GM10248 (cell line): ENCODE measurements around the gene PKP1.

Source experiments
- CTCF ChIA-PET: fragments of 300-600 bp; sonication (Branson Sonifier 250); formaldehyde crosslinking; extraction: SDS; loops from one replicate; lab custom pipeline; 2021; ENCODE audit warnings: antibody characterized with exemption; lab: Yijun Ruan, JAX
- POLR2A ChIA-PET: fragments of 350-650 bp; sonication (Branson Sonifier 250); formaldehyde crosslinking; extraction: SDS; loops from one replicate; lab custom pipeline; 2020; ENCODE audit warnings: antibody characterized with exemption; lab: Yijun Ruan, JAX
- DNase-seq: peaks from one replicate; pipeline ENCODE4 v3.0.0; 2012; ENCODE audit errors: extremely low spot score
- TF ChIP-seq, protein P1 (sequence below): IDR thresholded peaks from 2 replicates; pipeline ENCODE4 v1.5.1; 2012; ENCODE audit warnings: mild to moderate bottlenecking, low read depth; ENCODE audit errors: extremely low read depth, missing control alignments, control extremely low read depth

Gene PKP1

DNA sequence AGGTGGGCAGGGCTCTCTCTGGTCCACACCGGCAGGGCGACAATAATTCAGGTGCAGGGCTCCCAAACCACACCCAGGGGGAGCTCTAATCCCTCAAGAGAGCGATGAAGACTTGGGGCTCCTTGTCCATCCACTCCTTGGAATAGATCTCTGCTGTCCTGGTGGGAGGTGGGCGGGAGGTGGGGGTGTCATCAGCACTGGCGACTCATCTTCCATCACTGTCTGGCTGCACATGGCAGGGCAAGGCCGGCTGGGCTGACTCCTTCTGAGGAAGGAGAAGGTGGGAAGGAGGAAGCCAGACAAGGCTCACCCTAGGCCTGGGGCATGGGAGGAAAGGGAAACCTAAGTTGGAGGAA is 64.9 kb downstream of the PKP1 start:
- peak; percentile 75 for DNase-seq
- CTCF ChIA-PET, result interaction anchor here (0.7 to 5.2 kb wide), 23 partner anchors 10 to 179 kb away, joined by 3 to 37 read pairs (median 4); no protein-coding TSS in a partner anchor
- POLR2A ChIA-PET, result no interaction called here
- TF ChIP-seq, protein P1, sequence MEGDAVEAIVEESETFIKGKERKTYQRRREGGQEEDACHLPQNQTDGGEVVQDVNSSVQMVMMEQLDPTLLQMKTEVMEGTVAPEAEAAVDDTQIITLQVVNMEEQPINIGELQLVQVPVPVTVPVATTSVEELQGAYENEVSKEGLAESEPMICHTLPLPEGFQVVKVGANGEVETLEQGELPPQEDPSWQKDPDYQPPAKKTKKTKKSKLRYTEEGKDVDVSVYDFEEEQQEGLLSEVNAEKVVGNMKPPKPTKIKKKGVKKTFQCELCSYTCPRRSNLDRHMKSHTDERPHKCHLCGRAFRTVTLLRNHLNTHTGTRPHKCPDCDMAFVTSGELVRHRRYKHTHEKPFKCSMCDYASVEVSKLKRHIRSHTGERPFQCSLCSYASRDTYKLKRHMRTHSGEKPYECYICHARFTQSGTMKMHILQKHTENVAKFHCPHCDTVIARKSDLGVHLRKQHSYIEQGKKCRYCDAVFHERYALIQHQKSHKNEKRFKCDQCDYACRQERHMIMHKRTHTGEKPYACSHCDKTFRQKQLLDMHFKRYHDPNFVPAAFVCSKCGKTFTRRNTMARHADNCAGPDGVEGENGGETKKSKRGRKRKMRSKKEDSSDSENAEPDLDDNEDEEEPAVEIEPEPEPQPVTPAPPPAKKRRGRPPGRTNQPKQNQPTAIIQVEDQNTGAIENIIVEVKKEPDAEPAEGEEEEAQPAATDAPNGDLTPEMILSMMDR, result peak; percentile 62

DNA sequence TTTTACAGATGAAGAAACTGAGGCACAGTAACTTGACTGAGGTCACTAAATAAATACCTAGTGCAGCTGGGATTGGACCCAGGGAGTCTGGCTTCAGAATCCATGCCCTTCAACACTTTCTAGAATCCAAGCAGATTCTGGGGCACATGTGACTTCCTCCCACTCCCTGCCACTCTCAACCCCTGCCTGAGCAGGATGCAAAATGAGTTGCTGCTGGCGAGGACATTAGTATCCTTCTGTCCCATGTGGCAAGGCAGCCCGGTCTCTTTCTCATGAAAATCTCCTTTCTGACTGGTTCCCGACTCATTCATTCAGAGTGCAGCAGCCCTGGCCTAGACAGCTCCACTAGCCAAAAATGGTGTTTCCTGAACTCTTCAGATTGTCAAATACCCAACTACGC is 65.8 kb downstream of the PKP1 start:
- CTCF ChIA-PET, result interaction anchor here (0.8 to 5.2 kb wide), 15 partner anchors 9 to 180 kb away, joined by 3 to 37 read pairs (median 6); no protein-coding TSS in a partner anchor
- POLR2A ChIA-PET, result no interaction called here

DNA sequence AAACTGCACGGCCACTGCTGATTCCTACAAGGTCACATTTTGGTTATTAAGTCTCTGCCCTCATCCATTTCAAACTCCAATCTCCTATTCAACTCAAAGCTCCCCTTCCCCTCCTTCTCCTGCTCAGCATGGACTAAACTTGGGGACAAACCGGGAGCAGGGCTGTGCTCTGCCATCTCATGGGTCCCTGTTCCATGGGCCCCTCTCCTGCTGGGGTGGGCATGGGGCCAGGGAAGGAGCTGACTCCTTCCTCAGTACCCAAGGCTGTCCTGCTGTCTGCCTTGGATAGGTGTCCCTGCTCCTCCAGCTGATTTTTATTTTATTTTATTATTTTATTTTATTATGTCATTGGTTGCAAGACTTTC is 67.0 kb downstream of the PKP1 start:
- TF ChIP-seq, protein P1, result no peak
- DNase-seq, result no peak
- CTCF ChIA-PET, result interaction anchor here (5.2 kb wide), 1 partner anchor 12 kb away, joined by 37 read pairs; no protein-coding TSS in a partner anchor
- POLR2A ChIA-PET, result no interaction called here

More for the DNA sequence above, 65.8 kb downstream of the PKP1 start:
- TF ChIP-seq, protein P1, result no peak
- no peak for DNase-seq

DNA sequence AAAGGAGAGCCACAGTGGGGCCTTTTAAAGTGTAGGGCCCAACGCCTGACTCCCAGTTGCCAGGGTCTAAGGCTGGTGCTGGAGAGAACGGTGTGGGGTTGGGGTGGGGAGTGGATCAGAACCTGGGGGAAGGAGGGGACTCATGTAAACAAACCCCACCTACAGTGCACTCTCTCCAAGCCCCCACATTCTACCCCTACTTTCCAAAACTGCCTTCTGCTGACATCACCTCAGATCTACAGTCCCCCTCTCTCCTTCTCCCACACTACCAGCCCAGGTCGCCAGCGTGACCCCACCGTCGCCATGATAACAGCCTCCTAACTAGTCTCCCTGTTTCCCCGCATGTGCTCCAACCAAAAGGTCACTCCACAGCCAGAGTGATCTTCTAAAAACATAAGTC is 67.6 kb downstream of the PKP1 start:
- CTCF ChIA-PET, result no interaction called here
- no peak for DNase-seq
- TF ChIP-seq, protein P1, result no peak
- POLR2A ChIA-PET, result no interaction called here

DNA sequence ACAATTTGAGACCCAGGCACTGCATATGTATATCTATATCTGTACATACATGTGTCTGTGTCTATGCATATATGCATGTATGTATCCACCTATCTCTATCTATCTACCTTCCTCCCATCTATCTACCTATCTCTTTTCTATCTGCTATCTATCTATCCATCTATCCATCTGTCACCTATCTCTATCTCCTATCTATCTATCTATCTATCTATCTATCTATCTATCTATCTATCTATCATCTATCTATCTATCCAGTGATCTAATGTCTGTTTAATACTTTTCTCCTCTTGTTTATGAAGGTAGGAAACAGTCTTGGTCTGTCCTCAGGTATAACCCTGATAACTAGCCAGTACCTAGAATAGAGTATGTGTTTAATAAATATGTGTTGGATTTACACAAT is 68.3 kb downstream of the PKP1 start:
- ChIA-PET CTCF (no interaction called here), POLR2A (no interaction called here)
- TF ChIP-seq, protein P1, result no peak
- no peak for DNase-seq

DNA sequence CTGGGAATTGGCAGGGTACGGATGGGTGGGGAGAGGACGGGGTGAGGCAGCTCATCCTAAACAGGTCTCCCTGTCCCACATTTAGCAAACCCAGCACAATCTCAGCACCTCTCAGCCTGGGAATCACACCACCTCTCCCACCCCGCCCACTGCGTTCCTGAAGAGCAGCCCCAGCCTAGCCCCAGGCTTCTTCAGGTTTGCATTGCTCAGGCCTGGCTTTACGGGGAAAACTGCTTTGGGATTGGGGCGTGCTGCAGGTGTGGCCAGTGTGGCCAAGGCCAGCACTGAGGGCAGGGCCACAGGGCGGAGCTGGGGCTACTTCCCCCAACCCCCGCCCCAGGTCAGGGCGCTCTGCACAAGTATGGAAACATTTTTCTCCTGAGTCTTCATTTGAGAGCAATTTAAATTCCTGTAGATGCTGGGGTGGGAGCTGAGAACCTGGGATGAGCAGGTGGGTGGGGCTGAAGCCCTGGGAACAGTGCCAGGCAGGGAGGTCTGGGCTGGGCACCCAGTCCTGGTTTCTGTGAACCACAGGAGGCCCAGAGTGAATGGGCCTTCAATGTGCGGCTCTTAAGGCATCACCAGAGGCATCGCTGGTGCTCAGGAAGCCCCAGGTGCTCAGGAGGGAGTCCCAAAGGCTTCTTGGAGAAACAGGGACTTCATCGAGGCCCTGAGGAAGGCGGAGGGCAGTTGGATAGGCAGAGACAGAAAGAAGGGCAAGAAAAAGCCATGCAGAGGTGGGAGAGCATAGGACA is 70.1 kb downstream of the PKP1 start:
- TF ChIP-seq, protein P1, result no peak
- CTCF ChIA-PET, result interaction anchor here (0.7 to 1.6 kb wide), 4 partner anchors 9 to 160 kb away, joined by 3 to 4 read pairs (median 3); no protein-coding TSS in a partner anchor
- DNase-seq, result no peak
- POLR2A ChIA-PET, result no interaction called here
